GM12801 (cell line): ENCODE data around the gene RACK1.

Experiments used
- CTCF ChIP-seq: IDR thresholded peaks from one replicate; pipeline ENCODE4 v1.5.1; 2011; ENCODE audit warnings: control low read depth; ENCODE audit not compliant: insufficient read length; ENCODE audit errors: extremely low read depth

Gene RACK1

DNA sequence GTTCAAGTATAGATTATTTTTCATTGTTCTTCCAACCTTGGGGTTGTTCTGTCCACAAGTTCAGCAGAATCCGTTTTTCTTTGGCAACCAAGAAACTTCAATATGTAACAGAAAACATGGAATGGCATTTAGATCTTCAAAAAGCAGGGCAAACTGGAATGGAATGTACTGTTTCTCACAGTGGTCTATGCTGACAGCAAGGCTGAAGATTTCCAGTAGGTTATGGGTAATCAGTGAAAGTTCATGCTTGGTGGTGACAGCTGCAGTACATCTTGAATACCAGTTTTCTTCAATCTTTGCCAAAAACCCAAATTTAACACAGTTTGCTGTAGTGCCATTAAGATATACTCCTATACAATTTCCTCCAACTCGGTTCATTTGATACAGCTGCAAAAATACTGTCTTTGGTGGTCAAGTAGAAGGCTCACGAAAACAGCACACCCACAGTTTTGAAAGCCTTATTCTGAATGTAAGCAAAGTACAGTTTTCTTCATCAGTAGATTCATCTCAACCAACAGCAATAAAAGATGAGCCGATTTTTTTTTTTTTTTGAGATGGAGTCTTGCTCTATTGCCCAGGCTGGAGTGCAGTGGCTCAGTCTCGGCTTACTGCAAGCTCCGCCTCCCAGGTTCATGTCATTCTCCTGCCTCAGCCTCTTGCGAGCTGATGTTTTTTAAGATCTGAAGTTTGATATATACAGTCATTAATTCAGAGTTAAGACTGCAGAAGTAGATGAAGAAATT, 12.3 kb upstream of the RACK1 start:
- TF ChIP-seq CTCF: no peak

DNA sequence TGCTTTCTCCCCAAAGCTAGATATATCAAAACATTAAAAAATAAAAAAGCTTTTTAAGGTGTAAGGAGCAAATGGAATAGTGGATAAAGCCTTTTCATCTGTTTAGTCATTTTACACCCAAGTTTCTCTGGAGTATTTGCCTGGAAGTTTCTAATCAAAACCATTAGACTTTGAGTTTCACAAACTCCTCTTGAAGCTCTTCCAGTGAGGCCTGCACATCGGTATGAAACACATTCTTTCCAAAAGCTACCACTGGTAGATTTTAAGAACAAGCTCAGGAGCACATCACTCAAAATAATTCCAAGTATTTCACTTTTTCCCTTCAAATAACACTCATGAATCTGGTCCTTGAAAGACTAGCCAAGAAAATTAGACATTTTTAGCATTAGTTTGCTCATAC, 11.6 kb upstream of the RACK1 start:
- TF ChIP-seq CTCF: no peak

DNA sequence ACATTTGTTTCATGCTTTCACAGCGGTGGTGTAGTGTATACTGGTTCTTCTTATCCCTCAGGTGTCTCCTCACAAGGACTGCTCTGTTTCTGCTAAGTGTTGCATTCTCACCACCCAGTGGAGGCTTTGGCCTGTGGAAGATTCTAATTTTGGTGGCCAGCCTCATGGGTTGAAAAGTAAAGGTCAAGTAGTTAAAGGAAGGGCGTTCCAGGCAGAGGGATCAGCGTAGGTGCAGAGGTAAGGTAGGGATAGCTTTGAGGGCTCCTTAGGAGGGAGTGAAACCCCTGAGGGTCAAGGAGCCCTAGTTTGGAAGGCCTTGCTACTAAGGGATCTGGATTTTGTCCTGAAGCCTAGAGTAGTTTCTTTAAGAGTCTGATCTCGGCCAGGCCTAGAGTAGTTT, 4.6 kb upstream of the RACK1 start:
- TF ChIP-seq CTCF: no peak

- TF ChIP-seq CTCF: no peak
Measured at GRCh38 chr5:181246276-181247049, 2.8 kb upstream of the RACK1 start.

- TF ChIP-seq CTCF: no peak
Measured at GRCh38 chr5:181245427-181246275, 1.9 kb upstream of the RACK1 start.

- TF ChIP-seq CTCF: no peak
Measured at GRCh38 chr5:181243018-181243563, 615 bp downstream of the RACK1 start.

GRCh38 chr5:181242031-181242451, 1.7 kb downstream of the RACK1 start:
- TF ChIP-seq CTCF: no peak
